ENCODE results near the gene PDE4B.

Gene PDE4B

GRCh38 chr1:66374561-66375111, 581.9 kb downstream of the PDE4B start:
- DNase-seq (ENCODE audit: extremely low read depth, insufficient read length): peak; percentile 83

GRCh38 chr1:66375125-66375524, 582.4 kb downstream of the PDE4B start:
- TF ChIP-seq, protein P1, sequence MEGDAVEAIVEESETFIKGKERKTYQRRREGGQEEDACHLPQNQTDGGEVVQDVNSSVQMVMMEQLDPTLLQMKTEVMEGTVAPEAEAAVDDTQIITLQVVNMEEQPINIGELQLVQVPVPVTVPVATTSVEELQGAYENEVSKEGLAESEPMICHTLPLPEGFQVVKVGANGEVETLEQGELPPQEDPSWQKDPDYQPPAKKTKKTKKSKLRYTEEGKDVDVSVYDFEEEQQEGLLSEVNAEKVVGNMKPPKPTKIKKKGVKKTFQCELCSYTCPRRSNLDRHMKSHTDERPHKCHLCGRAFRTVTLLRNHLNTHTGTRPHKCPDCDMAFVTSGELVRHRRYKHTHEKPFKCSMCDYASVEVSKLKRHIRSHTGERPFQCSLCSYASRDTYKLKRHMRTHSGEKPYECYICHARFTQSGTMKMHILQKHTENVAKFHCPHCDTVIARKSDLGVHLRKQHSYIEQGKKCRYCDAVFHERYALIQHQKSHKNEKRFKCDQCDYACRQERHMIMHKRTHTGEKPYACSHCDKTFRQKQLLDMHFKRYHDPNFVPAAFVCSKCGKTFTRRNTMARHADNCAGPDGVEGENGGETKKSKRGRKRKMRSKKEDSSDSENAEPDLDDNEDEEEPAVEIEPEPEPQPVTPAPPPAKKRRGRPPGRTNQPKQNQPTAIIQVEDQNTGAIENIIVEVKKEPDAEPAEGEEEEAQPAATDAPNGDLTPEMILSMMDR (IDR thresholded peaks at IDR 0.05; ENCODE audit: insufficient read depth, low read length, poor library complexity, severe bottlenecking): peak; percentile 16
- Histone ChIP-seq H3K4me3 (replicated peaks; ENCODE audit: low read depth, low read length) (no peak overlapping the region), H3K27me3 (replicated peaks; ENCODE audit: control insufficient read depth, insufficient read depth, low read length) (no peaks in the 10 kb centered on the region), H3K36me3 (ENCODE audit: control insufficient read depth, insufficient read depth, low read length) (0 out of 2 replicates have a peak, but pooled peaks cover 1% of the 10 kb centered on the region)
- DNase-seq (ENCODE audit: extremely low read depth, insufficient read length): no peak

More at GRCh38 chr1:66374561-66375111, 581.9 kb downstream of the PDE4B start:
- Histone ChIP-seq H3K27me3 (replicated peaks; ENCODE audit: control insufficient read depth, insufficient read depth, low read length) (no peaks in the 10 kb centered on the region), H3K4me3 (replicated peaks; ENCODE audit: low read depth, low read length) (no peak overlapping the region), H3K36me3 (ENCODE audit: control insufficient read depth, insufficient read depth, low read length) (0 out of 2 replicates have a peak, but pooled peaks cover 1% of the 10 kb centered on the region)
- TF ChIP-seq, protein P1 (IDR thresholded peaks at IDR 0.05; ENCODE audit: insufficient read depth, low read length, poor library complexity, severe bottlenecking): no peak

DNA sequence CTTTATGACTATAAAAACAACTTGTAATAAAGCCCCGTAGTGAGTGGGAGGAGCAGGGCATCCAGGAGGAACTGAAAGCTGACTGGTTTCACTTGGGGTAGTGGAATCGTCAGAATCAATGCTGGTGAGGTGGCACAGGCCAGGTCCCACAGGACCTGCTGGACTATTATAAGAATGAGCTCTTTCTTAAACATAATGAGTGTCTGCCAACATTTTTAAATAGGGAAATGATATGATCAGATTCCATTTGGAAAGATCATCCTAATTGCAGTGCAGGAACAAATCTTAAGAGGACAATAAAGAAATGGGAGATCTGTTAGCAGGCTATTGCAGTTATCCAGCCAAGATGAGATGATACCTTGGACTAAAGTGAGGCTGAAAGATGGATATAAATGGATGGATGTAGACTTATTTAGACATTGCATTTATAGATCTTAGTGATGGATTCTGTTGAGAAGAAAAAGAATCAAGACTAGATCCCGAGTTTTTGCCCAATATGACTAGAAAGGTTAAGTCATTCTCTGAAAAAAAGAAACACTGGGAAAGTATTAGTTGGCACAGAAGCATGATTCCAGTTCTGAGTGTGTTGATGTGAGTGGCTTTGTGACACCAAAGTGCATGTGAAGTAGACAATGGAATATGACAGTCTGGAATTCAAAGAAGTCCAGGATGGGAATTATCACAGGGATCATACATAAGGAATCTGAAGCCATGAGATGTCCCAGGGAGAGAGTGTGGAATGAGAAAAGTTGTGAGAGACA, 587.9 kb downstream of the PDE4B start:
- TF ChIP-seq, protein P1 (IDR thresholded peaks at IDR 0.05; ENCODE audit: insufficient read depth, low read length, poor library complexity, severe bottlenecking): no peak
- peak overlapping the region; percentile 33 for H3K4me3 ChIP-seq (replicated peaks; ENCODE audit: low read depth, low read length)
- no peak for DNase-seq (ENCODE audit: extremely low read depth, insufficient read length)
- no peaks in the 10 kb centered on the region for H3K27me3 ChIP-seq (replicated peaks; ENCODE audit: control insufficient read depth, insufficient read depth, low read length)
- H3K36me3 ChIP-seq (ENCODE audit: control insufficient read depth, insufficient read depth, low read length): no peaks in the 10 kb centered on the region

DNA sequence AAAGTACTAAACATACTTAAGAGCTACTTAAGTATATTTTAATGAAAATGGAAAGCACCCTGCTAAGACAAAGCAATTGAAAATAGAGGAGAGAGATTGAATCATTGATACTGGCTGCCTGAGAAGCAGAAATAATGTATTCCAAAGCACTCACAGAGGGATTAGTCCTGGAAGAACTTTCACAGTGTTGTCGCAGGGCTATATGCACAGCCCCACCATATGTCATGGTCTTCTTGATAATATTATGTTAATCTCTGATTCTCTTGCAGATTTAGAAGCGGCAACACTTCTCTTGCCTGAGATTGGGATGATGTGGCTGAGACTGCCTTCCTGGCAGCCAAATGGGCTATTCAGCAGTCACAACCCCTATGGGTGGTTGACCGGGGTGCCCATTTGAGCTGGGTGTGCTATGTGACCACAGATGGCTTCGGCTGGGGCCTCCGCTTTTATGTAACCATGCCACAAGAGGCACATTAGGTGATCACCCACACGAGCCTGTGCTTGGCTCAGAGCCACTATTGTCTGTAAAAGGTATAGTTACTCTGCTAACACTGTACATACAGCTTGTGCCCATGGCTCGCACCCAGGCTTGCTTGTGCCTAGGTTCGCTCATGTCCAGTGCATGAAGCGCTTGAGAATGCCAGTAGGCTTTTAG, 589.1 kb downstream of the PDE4B start:
- Histone ChIP-seq H3K4me3 (replicated peaks; ENCODE audit: low read depth, low read length) (no peak overlapping the region), H3K36me3 (ENCODE audit: control insufficient read depth, insufficient read depth, low read length) (no peaks in the 10 kb centered on the region), H3K27me3 (replicated peaks; ENCODE audit: control insufficient read depth, insufficient read depth, low read length) (no peaks in the 10 kb centered on the region)
- TF ChIP-seq, protein P1 (IDR thresholded peaks at IDR 0.05; ENCODE audit: insufficient read depth, low read length, poor library complexity, severe bottlenecking): no peak
- no peak for DNase-seq (ENCODE audit: extremely low read depth, insufficient read length)

GRCh38 chr1:66383168-66383567, 590.5 kb downstream of the PDE4B start:
- Histone ChIP-seq H3K36me3 (ENCODE audit: control insufficient read depth, insufficient read depth, low read length) (no peaks in the 10 kb centered on the region), H3K4me3 (replicated peaks; ENCODE audit: low read depth, low read length) (no peak overlapping the region), H3K27me3 (replicated peaks; ENCODE audit: control insufficient read depth, insufficient read depth, low read length) (no peaks in the 10 kb centered on the region)
- TF ChIP-seq, protein P1 (IDR thresholded peaks at IDR 0.05; ENCODE audit: insufficient read depth, low read length, poor library complexity, severe bottlenecking): no peak
- no peak for DNase-seq (ENCODE audit: extremely low read depth, insufficient read length)
